SK-N-SH (cell line): ENCODE measurements around the gene MIEN1. TPM values are rescaled to one million over a fixed set of nuclear protein-coding genes. Genes with fewer than 3 reads are reported as not detected.

ENCODE experiments used
- CTCF ChIA-PET: fragments of 300-600, 350-600 bp; formaldehyde crosslinking; extraction: SDS; loops from one replicate; lab custom pipeline; 2021; lab: Yijun Ruan, JAX
- POLR2A ChIA-PET: fragments of 350-600 bp; sonication (Branson Sonifier 250); formaldehyde crosslinking; extraction: SDS; loops from one replicate; lab custom pipeline; 2020; ENCODE audit warnings: antibody characterized with exemption, inconsistent platforms; lab: Yijun Ruan, JAX
- DNase-seq: peaks from one replicate; pipeline ENCODE4 v3.0.0; 2012
- H2AFZ ChIP-seq: fragments of 200-600 bp; sonication (generic); 2 replicates; pipeline ENCODE4 v1.8.1; 2016; ENCODE audit warnings: antibody characterized with exemption, mild to moderate bottlenecking, low read depth
- H3F3A ChIP-seq: fragments of 200-600 bp; sonication (generic); replicated peaks from 2 replicates; pipeline ENCODE3; 2016; ENCODE audit warnings: antibody characterized with exemption, mild to moderate bottlenecking; ENCODE audit not compliant: insufficient read depth
- H3K27ac ChIP-seq, 2 experiments: fragments of 200-500 bp in 1 of 2; fragments of 200-600 bp in 1 of 2; sonication (Bioruptor generic) in 1 of 2; sonication (generic), shearing (Covaris generic) in 1 of 2; 2 replicates each; pipeline versions ENCODE4 v1.5.1 to v1.6.1; 2014 to 2016; ENCODE audit warnings: low read depth in 2 of 2, inconsistent platforms in 1 of 2, low read length in 1 of 2, mild to moderate bottlenecking in 1 of 2, mixed read lengths in 1 of 2
- H3K27me3 ChIP-seq: fragments of 200-600 bp; sonication (generic), shearing (Covaris generic); 2 replicates; pipeline ENCODE4 v1.6.1; 2016; ENCODE audit warnings: mixed run types; ENCODE audit not compliant: insufficient read depth
- H3K36me3 ChIP-seq, 2 experiments: fragments of 200-500 bp in 1 of 2; fragments of 200-600 bp in 1 of 2; sonication (Bioruptor generic) in 1 of 2; sonication (generic) in 1 of 2; replicated peaks in 1 of 2; 2 replicates each; pipeline versions ENCODE3 to v1.5.1; 2014 to 2016; ENCODE audit warnings: low read length in 1 of 2, mild to moderate bottlenecking in 1 of 2; ENCODE audit not compliant: insufficient read depth in 2 of 2, control insufficient read depth in 1 of 2
- H3K4me1 ChIP-seq, 2 experiments: fragments of 200-500 bp in 1 of 2; fragments of 200-600 bp in 1 of 2; sonication (Bioruptor generic) in 1 of 2; sonication (generic), shearing (Covaris generic) in 1 of 2; 2 replicates each; pipeline versions ENCODE4 v1.5.1 to v1.6.1; 2014 to 2016; ENCODE audit warnings: low read depth in 1 of 2, low read length in 1 of 2, mixed run types in 1 of 2; ENCODE audit not compliant: insufficient read depth in 2 of 2, control insufficient read depth in 1 of 2
- H3K4me2 ChIP-seq: fragments of 200-600 bp; sonication (generic), shearing (Covaris generic); 2 replicates; pipeline ENCODE4 v1.6.1; 2017; ENCODE audit warnings: mixed run types
- H3K4me3 ChIP-seq, 2 experiments: fragments of 200-500 bp in 1 of 2; fragments of 200-600 bp in 1 of 2; sonication (Bioruptor generic) in 1 of 2; sonication (generic), shearing (Covaris generic) in 1 of 2; 2 replicates each; pipeline versions ENCODE4 v1.5.1 to v1.8.1; 2014 to 2016; ENCODE audit warnings: low read depth in 2 of 2, inconsistent platforms in 1 of 2, low read length in 1 of 2, mild to moderate bottlenecking in 1 of 2, mixed read lengths in 1 of 2, moderate library complexity in 1 of 2
- H3K79me2 ChIP-seq: fragments of 200-600 bp; sonication (generic); 2 replicates; pipeline ENCODE4 v1.8.1; 2017; ENCODE audit warnings: mild to moderate bottlenecking; ENCODE audit not compliant: insufficient read depth
- H3K9ac ChIP-seq: fragments of 200-600 bp; sonication (generic); 2 replicates; pipeline ENCODE4 v1.6.1; 2017; ENCODE audit warnings: mixed run types
- H3K9me2 ChIP-seq: fragments of 200-600 bp; sonication (generic); 2 replicates; pipeline ENCODE4 v1.6.1; 2017; ENCODE audit warnings: mixed run types
- H3K9me3 ChIP-seq: fragments of 200-600 bp; sonication (generic); 2 replicates; pipeline ENCODE4 v1.6.1; 2017; ENCODE audit warnings: mixed run types, mild to moderate bottlenecking, moderate library complexity
- H4K20me1 ChIP-seq: fragments of 200-600 bp; sonication (generic); 2 replicates; pipeline ENCODE4 v1.6.1; 2017; ENCODE audit warnings: mild to moderate bottlenecking, mixed run types; ENCODE audit not compliant: insufficient read depth
- EP300 ChIP-seq, 2 experiments: IDR thresholded peaks; 2 replicates each; pipeline versions ENCODE4 v1.4.0 to v1.6.1; 2012; ENCODE audit warnings: borderline replicate concordance in 1 of 2, low read depth in 1 of 2, low read length in 1 of 2
- EZH2phosphoT487 ChIP-seq: fragments of 200-600 bp; sonication (generic); IDR thresholded peaks from 2 replicates; pipeline ENCODE4 v1.6.1; 2017; ENCODE audit warnings: low read depth, mixed run types, mild to moderate bottlenecking, antibody characterized with exemption, moderate library complexity, borderline replicate concordance
- FOXJ3 ChIP-seq: sonication (generic); formaldehyde crosslinking; IDR thresholded peaks from 2 replicates; pipeline ENCODE4 v1.5.1; 2020; ENCODE audit warnings: mild to moderate bottlenecking, missing genetic modification reagents
- FOXM1 ChIP-seq: IDR thresholded peaks from 2 replicates; pipeline ENCODE4 v1.4.0; 2012; ENCODE audit warnings: low read depth, mild to moderate bottlenecking
- GABPA ChIP-seq: IDR thresholded peaks from 2 replicates; pipeline ENCODE4 v1.4.0; 2012; ENCODE audit warnings: low read depth, mild to moderate bottlenecking
- IRF3 ChIP-seq: fragments of 150-350 bp; IDR thresholded peaks from 2 replicates; pipeline ENCODE4 v1.6.1; 2016; ENCODE audit warnings: mild to moderate bottlenecking, low read depth, low read length
- MEF2A ChIP-seq: IDR thresholded peaks from 2 replicates; pipeline ENCODE4 v1.4.0; 2012; ENCODE audit warnings: low read depth, borderline replicate concordance
- POLR2AphosphoS5 ChIP-seq: IDR thresholded peaks from 2 replicates; pipeline ENCODE4 v1.6.1; 2012; ENCODE audit warnings: low read depth, low read length
- RCOR1 ChIP-seq: fragments of 150-350 bp; IDR thresholded peaks from 2 replicates; pipeline ENCODE4 v1.6.1; 2017; ENCODE audit warnings: antibody characterized with exemption, low read length
- RXRA ChIP-seq: IDR thresholded peaks from 2 replicates; pipeline ENCODE4 v1.4.0; 2012; ENCODE audit warnings: low read depth, mild to moderate bottlenecking, borderline replicate concordance
- SIN3A ChIP-seq: IDR thresholded peaks from 2 replicates; pipeline ENCODE4 v1.6.1; 2012; ENCODE audit warnings: low read depth, mild to moderate bottlenecking, low read length, moderate library complexity, borderline replicate concordance
- TAF1 ChIP-seq: IDR thresholded peaks from 2 replicates; pipeline ENCODE4 v1.6.1; 2012; ENCODE audit warnings: low read depth, mild to moderate bottlenecking, low read length, moderate library complexity, borderline replicate concordance
- TCF12 ChIP-seq: IDR thresholded peaks from 2 replicates; pipeline ENCODE4 v1.4.0; 2012
- TEAD4 ChIP-seq: IDR thresholded peaks from 2 replicates; pipeline ENCODE4 v1.4.0; 2012; ENCODE audit warnings: mild to moderate bottlenecking, borderline replicate concordance; ENCODE audit not compliant: insufficient read depth
- USF2 ChIP-seq: fragments of 150-350 bp; IDR thresholded peaks from 2 replicates; pipeline ENCODE4 v1.6.1; 2017; ENCODE audit warnings: antibody characterized with exemption, low read length, low read depth, borderline replicate concordance
- YY1 ChIP-seq: IDR thresholded peaks from 2 replicates; pipeline ENCODE4 v1.4.0; 2012; ENCODE audit warnings: low read depth, mild to moderate bottlenecking
- WGBS: methylation state at CpG from one replicate; pipeline ENCODE4 v1.1.6; 2017; ENCODE audit warnings: low lambda C conversion rate; 5-methylcytosine and 5-hydroxymethylcytosine counted together
- polyA plus RNA-seq, 3 experiments: library from polyadenylated mRNA; depleted of rRNA; stranded (reverse); fragments of >200 nt; gene quantifications; 2 replicates each; pipeline ENCODE4 v1.2.3, GENCODE V29; 2012
- TF ChIP-seq, protein P1 (sequence below): IDR thresholded peaks from 2 replicates; pipeline ENCODE4; 2012

Gene MIEN1
- polyA plus RNA-seq, 1 of the 3 experiments (the other 2 are of a cell fraction), result 100 TPM

GRCh38 chr17:39763051-39763820 lies 32.9 kb upstream of the MIEN1 start:
- TF ChIP-seq FOXM1, result no peak
- TF ChIP-seq GABPA, result no peak
- no peak for TF ChIP-seq MEF2A
- TF ChIP-seq IRF3, result no peak
- no peak for TF ChIP-seq EP300 (IDR thresholded peaks at IDR 0.05; ENCODE audit: borderline replicate concordance in 1 of 2, low read depth in 1 of 2, low read length in 1 of 2)
- no peak for TF ChIP-seq POLR2AphosphoS5
- TF ChIP-seq, all 33 proteins: peak for 0
- Histone ChIP-seq H3K9me3 (no peaks in the 10 kb centered on the region), H3K4me1 (no peaks in the 10 kb centered on the region), H3K27ac (no peak overlapping the region), H2AFZ (no peak overlapping the region), H3K27me3 (peaks cover 85% of the 10 kb centered on the region), H3K79me2 (no peaks in the 10 kb centered on the region), H3K9me2 (no peaks in the 10 kb centered on the region), H3K4me3 (no peak overlapping the region), H4K20me1 (no peaks in the 10 kb centered on the region), H3K9ac (no peak overlapping the region), H3K4me2 (no peak overlapping the region), H3K36me3 (no peaks in the 10 kb centered on the region), H3F3A (no peaks in the 10 kb centered on the region)
- POLR2A ChIA-PET, result no interaction called here
- no peak for DNase-seq
- WGBS, result 32% methylated on average over 5 of the region's 5 CpGs
- CTCF ChIA-PET, result interaction anchor here (0.8 to 2.1 kb wide), 6 partner anchors 8 to 187 kb away, joined by 3 to 7 read pairs (median 4); no protein-coding TSS in a partner anchor

- POLR2A ChIA-PET, result no interaction called here
- Histone ChIP-seq H3K4me1 (no peaks in the 10 kb centered on the region), H2AFZ (no peak overlapping the region), H4K20me1 (no peaks in the 10 kb centered on the region), H3K4me3 (no peak overlapping the region), H3F3A (no peaks in the 10 kb centered on the region), H3K9me2 (no peaks in the 10 kb centered on the region), H3K27ac (no peak overlapping the region), H3K4me2 (no peak overlapping the region), H3K27me3 (peaks cover 83% of the 10 kb centered on the region), H3K36me3 (no peaks in the 10 kb centered on the region), H3K9ac (no peak overlapping the region), H3K79me2 (no peaks in the 10 kb centered on the region), H3K9me3 (no peaks in the 10 kb centered on the region)
- DNase-seq, result no peak
- WGBS, result 37% methylated on average over 10 of the region's 10 CpGs
- CTCF ChIA-PET, result interaction anchor here (0.9 to 1.5 kb wide), 2 partner anchors 32 to 214 kb away, joined by 3 read pairs; no protein-coding TSS in a partner anchor
- TF ChIP-seq YY1 (no peak), USF2 (no peak), TEAD4 (no peak), EZH2phosphoT487 (no peak), TCF12 (no peak), RXRA (no peak), EP300 (IDR thresholded peaks at IDR 0.05; ENCODE audit: borderline replicate concordance in 1 of 2, low read depth in 1 of 2, low read length in 1 of 2) (no peak), RCOR1 (no peak), IRF3 (no peak), TAF1 (no peak), SIN3A (no peak), FOXJ3 (no peak)
- TF ChIP-seq, protein P1, sequence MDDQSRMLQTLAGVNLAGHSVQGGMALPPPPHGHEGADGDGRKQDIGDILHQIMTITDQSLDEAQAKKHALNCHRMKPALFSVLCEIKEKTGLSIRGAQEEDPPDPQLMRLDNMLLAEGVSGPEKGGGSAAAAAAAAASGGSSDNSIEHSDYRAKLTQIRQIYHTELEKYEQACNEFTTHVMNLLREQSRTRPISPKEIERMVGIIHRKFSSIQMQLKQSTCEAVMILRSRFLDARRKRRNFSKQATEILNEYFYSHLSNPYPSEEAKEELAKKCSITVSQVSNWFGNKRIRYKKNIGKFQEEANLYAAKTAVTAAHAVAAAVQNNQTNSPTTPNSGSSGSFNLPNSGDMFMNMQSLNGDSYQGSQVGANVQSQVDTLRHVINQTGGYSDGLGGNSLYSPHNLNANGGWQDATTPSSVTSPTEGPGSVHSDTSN, result no peak
Observed at GRCh38 chr17:39761861-39762496, 31.6 kb upstream of the MIEN1 start.
